Measurements from ENCODE around the gene IL17RD. TPM values are rescaled to one million over a fixed set of nuclear protein-coding genes. Genes with fewer than 3 reads are reported as not detected.

IL17RD gene
- total RNA-seq, 2 donors from 2014 or later: 47.1 to 71.3 TPM

DNA sequence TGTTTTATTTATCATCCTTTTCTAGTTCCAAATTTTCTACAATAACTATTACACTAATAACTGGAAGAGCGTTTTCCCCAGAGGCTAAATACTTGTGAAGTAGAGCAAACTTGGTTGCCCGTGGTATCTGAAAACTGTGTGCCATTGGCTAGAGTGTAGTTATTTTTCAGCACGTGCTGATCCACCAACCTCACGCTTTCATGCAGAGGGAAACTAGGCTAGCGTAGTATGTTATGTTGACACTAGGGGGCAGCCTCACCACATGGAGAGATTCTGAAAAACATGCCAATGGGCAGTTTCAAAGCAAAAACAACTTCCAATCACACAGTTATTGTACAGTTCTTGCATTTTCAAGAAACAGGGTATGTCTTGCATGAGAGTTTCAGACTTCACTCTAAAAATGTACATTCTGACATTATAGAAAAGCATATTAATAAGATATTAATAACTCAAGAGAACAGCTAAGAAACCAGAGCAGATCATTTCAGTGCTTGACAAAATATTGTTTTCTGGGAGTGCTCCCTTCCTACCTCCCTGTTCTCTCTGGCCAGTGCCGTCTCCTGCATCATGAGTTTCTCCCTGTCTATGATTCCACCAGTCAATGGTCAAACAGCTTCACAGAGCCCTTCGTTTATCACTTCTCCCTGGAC is 65.0 kb downstream of the IL17RD start:
- Histone ChIP-seq H3K4me1 (ENCODE audit: control insufficient read depth, insufficient read depth, low read length) (peaks cover 3% of the 10 kb centered on the region), H3K36me3 (ENCODE audit: control insufficient read depth, insufficient read depth, low read length) (peaks cover 93% of the 10 kb centered on the region), H3K9me3 (ENCODE audit: control insufficient read depth, low read length) (no peaks in the 10 kb centered on the region), H3K27me3 (ENCODE audit: control insufficient read depth, insufficient read depth, low read length, poor library complexity, severe bottlenecking) (no peaks in the 10 kb centered on the region), H3K4me3 (ENCODE audit: low read length) (no peak overlapping the region), H3K9ac (ENCODE audit: extremely low read depth, low read length, poor library complexity, severe bottlenecking) (no peak overlapping the region), H3K27ac (ENCODE audit: low read depth, low read length) (no peak overlapping the region)
- Mint-ChIP-seq H3K27ac (peak overlapping the region; percentile 16), H3K27me3 (ENCODE audit: insufficient read depth) (no peaks in the 10 kb centered on the region), H3K36me3 (ENCODE audit: low read depth) (peaks cover 75% of the 10 kb centered on the region), H3K9me3 (no peaks in the 10 kb centered on the region), H3K4me3 (no peak overlapping the region), H3K4me1 (peaks cover 12% of the 10 kb centered on the region)
- WGBS, 2 experiments (ENCODE audit: insufficient coverage in 1 of 2, insufficient read length in 1 of 2): 38 to 42% methylated on average over 6 to 7 of the region's 7 CpGs
- DNase-seq: peak; percentile 90
- TF ChIP-seq, protein P1, sequence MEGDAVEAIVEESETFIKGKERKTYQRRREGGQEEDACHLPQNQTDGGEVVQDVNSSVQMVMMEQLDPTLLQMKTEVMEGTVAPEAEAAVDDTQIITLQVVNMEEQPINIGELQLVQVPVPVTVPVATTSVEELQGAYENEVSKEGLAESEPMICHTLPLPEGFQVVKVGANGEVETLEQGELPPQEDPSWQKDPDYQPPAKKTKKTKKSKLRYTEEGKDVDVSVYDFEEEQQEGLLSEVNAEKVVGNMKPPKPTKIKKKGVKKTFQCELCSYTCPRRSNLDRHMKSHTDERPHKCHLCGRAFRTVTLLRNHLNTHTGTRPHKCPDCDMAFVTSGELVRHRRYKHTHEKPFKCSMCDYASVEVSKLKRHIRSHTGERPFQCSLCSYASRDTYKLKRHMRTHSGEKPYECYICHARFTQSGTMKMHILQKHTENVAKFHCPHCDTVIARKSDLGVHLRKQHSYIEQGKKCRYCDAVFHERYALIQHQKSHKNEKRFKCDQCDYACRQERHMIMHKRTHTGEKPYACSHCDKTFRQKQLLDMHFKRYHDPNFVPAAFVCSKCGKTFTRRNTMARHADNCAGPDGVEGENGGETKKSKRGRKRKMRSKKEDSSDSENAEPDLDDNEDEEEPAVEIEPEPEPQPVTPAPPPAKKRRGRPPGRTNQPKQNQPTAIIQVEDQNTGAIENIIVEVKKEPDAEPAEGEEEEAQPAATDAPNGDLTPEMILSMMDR (conservative IDR thresholded peaks at IDR 0.05): peak; percentile 95

- TF ChIP-seq, protein P1 (conservative IDR thresholded peaks at IDR 0.05): no peak
- peaks cover 74% of the 10 kb centered on the region for H3K36me3 Mint-ChIP-seq (ENCODE audit: low read depth)
- no peaks in the 10 kb centered on the region for H3K9me3 Mint-ChIP-seq
- Histone ChIP-seq H3K9me3 (ENCODE audit: control insufficient read depth, low read length) (no peaks in the 10 kb centered on the region), H3K4me1 (ENCODE audit: control insufficient read depth, insufficient read depth, low read length) (peaks cover 3% of the 10 kb centered on the region), H3K9ac (ENCODE audit: extremely low read depth, low read length, poor library complexity, severe bottlenecking) (no peak overlapping the region), H3K27ac (ENCODE audit: low read depth, low read length) (no peak overlapping the region), H3K27me3 (ENCODE audit: control insufficient read depth, insufficient read depth, low read length, poor library complexity, severe bottlenecking) (no peaks in the 10 kb centered on the region), H3K36me3 (ENCODE audit: control insufficient read depth, insufficient read depth, low read length) (peaks cover 94% of the 10 kb centered on the region), H3K4me3 (ENCODE audit: low read length) (no peak overlapping the region)
- no peak overlapping the region for H3K27ac Mint-ChIP-seq
- H3K4me1 Mint-ChIP-seq: peaks cover 10% of the 10 kb centered on the region
- no peaks in the 10 kb centered on the region for H3K27me3 Mint-ChIP-seq (ENCODE audit: insufficient read depth)
- 50 to 80% methylated on average over 2 to 6 of the region's 6 CpGs for WGBS, 2 experiments (ENCODE audit: insufficient coverage in 1 of 2, insufficient read length in 1 of 2)
- DNase-seq: no peak
- H3K4me3 Mint-ChIP-seq: no peak overlapping the region
These were observed 66.5 kb downstream of the IL17RD start for GRCh38 chr3:57098418-57099310.

DNA sequence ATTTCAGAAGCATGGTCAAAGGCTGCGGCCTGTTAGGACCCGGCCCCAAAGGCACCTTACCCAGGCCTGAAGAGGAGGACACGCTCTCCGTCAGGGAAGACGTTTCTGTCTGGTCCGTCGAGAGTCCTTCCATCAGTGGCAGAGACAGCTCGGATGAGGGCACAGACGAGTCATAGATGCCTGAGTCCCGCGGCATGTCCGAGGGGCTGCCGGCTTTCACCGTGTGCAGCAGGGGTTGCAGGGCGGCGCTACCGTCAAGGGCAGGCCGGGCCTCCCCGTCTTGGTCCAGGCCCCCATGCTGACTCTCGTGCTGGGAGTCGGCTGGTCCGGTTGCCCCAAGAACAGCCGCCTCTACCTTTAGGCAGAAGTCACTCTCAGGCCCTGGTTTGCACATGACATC is 67.6 kb downstream of the IL17RD start:
- Histone ChIP-seq H3K9me3 (ENCODE audit: control insufficient read depth, low read length) (no peaks in the 10 kb centered on the region), H3K27me3 (ENCODE audit: control insufficient read depth, insufficient read depth, low read length, poor library complexity, severe bottlenecking) (no peaks in the 10 kb centered on the region), H3K4me1 (ENCODE audit: control insufficient read depth, insufficient read depth, low read length) (peaks cover 5% of the 10 kb centered on the region), H3K4me3 (ENCODE audit: low read length) (no peak overlapping the region), H3K36me3 (ENCODE audit: control insufficient read depth, insufficient read depth, low read length) (peaks cover 83% of the 10 kb centered on the region), H3K27ac (ENCODE audit: low read depth, low read length) (no peak overlapping the region), H3K9ac (ENCODE audit: extremely low read depth, low read length, poor library complexity, severe bottlenecking) (no peak overlapping the region)
- Mint-ChIP-seq H3K27me3 (ENCODE audit: insufficient read depth) (no peaks in the 10 kb centered on the region), H3K4me3 (no peak overlapping the region), H3K27ac (no peak overlapping the region), H3K4me1 (peaks cover 11% of the 10 kb centered on the region), H3K9me3 (no peaks in the 10 kb centered on the region), H3K36me3 (ENCODE audit: low read depth) (peaks cover 68% of the 10 kb centered on the region)
- TF ChIP-seq, protein P1 (conservative IDR thresholded peaks at IDR 0.05): no peak
- 96 to 98% methylated on average over 13 to 23 of the region's 23 CpGs for WGBS, 2 experiments (ENCODE audit: insufficient coverage in 1 of 2, insufficient read length in 1 of 2)
- no peak for DNase-seq
